Thyroid gland (tissue), 4 donors: ENCODE measurements around the gene TMEM41A. TPM values are rescaled to one million over a fixed set of nuclear protein-coding genes. Genes with fewer than 3 reads are reported as not detected.
"Not testable (repeated sequence)": the region's sequence is repeated elsewhere in the genome, so short reads cannot be mapped to it uniquely, and the experiment has no call there.

Source experiments
- DNase-seq, 2 donors: peaks; one replicate each; pipeline ENCODE4 v3.0.0-alpha.2; 2019
- H3K27ac ChIP-seq, 3 donors: fragments of 200-600 bp; sonication (generic); 1 replicate in 2 of 3; 2 replicates in 1 of 3; pipeline ENCODE4 v1.5.1; 2016 to 2019; ENCODE audit warnings: mild to moderate bottlenecking in 1 of 3, moderate library complexity in 1 of 3
- H3K27me3 ChIP-seq: fragments of 200-600 bp; sonication (generic); one replicate; pipeline ENCODE4 v1.5.1; 2019
- H3K36me3 ChIP-seq, 2 donors: fragments of 200-600 bp; sonication (generic); one replicate each; pipeline ENCODE4 v1.5.1; 2016 to 2019
- H3K4me1 ChIP-seq, 2 donors: fragments of 200-600 bp; sonication (generic); one replicate each; pipeline ENCODE4 v1.5.1; 2017 to 2019
- H3K4me3 ChIP-seq, 3 donors: fragments of 200-600 bp; sonication (generic); replicated peaks in 1 of 3; 1 replicate in 2 of 3; 2 replicates in 1 of 3; pipeline ENCODE4 v1.5.1; 2016; ENCODE audit warnings: mild to moderate bottlenecking in 1 of 3
- H3K9me3 ChIP-seq: fragments of 200-600 bp; sonication (generic); one replicate; pipeline ENCODE4 v1.5.1; 2017
- CTCF ChIP-seq, 6 experiments: fragments of 200-600 bp in 3 of 6; fragments of 450-650 bp in 3 of 6; sonication (generic) in 3 of 6; IDR thresholded peaks; one replicate each; pipeline ENCODE4 v1.5.1; 2016 to 2019; ENCODE audit warnings: antibody characterized with exemption in 6 of 6, mild to moderate bottlenecking in 2 of 6, inconsistent platforms in 1 of 6, moderate library complexity in 1 of 6
- POLR2A ChIP-seq, 2 donors: fragments of 450-650 bp; IDR thresholded peaks; one replicate each; pipeline ENCODE4 v1.6.1; 2017; ENCODE audit warnings: antibody characterized with exemption in 2 of 2, mild to moderate bottlenecking in 2 of 2, moderate library complexity in 1 of 2
- WGBS, 2 donors: methylation state at CpG; one replicate each; pipeline ENCODE4 v1.1.5; 2017; 5-methylcytosine and 5-hydroxymethylcytosine counted together
- intact Hi-C: fragments of 100-400 bp; cut with DNase I; formaldehyde crosslinking; loops from one replicate; pipeline ENCODE4 v1.15.1; 2023
- total RNA-seq, 4 donors: library from RNA; depleted of rRNA; stranded (reverse); fragments of >200 nt; gene quantifications; one replicate each; pipeline ENCODE4 v1.2.3, GENCODE V29; 2016

TMEM41A gene
- total RNA-seq, 4 donors from 2014 or later: 9.9 to 16.9 (median 11.7) TPM

GRCh38 chr3:185465471-185465870, 33.4 kb downstream of the TMEM41A start:
- Histone ChIP-seq H3K27me3 (no peaks in the 10 kb centered on the region), H3K4me3 (no peak overlapping the region), H3K9me3 (no peaks in the 10 kb centered on the region), H3K4me1 (no peaks in the 10 kb centered on the region), H3K36me3 (peaks cover 7 to 17% of the 10 kb centered on the region in 2 donors), H3K27ac (no peak overlapping the region)
- TF ChIP-seq CTCF (IDR thresholded peaks at IDR 0.05): no peak
- no peak for TF ChIP-seq POLR2A (IDR thresholded peaks at IDR 0.05)
- 94 to 95% methylated on average over 9 of the region's 9 CpGs for WGBS, 2 donors
- DNase-seq: no peak
- intact Hi-C loops: no loop called here

- no peak for DNase-seq
- Histone ChIP-seq H3K36me3 (peaks cover 3 to 5% of the 10 kb centered on the region in 2 donors), H3K9me3 (no peaks in the 10 kb centered on the region), H3K4me3 (no peak overlapping the region), H3K27me3 (no peaks in the 10 kb centered on the region), H3K27ac (no peak overlapping the region), H3K4me1 (no peaks in the 10 kb centered on the region)
- intact Hi-C loops: no loop called here
- 87 to 90% methylated on average over 6 of the region's 6 CpGs for WGBS, 2 donors
- peak in 2 of 6 experiments; percentile 7 to 12 for TF ChIP-seq CTCF (IDR thresholded peaks at IDR 0.05)
- no peak for TF ChIP-seq POLR2A (IDR thresholded peaks at IDR 0.05)
Measured at GRCh38 chr3:185460719-185461350, 38.0 kb downstream of the TMEM41A start.

- H3K27ac ChIP-seq: no peak overlapping the region
- no peak for DNase-seq
- peaks cover 0 to 2% of the 10 kb centered on the region in 2 donors for H3K36me3 ChIP-seq
- no peaks in the 10 kb centered on the region for H3K4me1 ChIP-seq
- no peak for TF ChIP-seq POLR2A (IDR thresholded peaks at IDR 0.05)
- TF ChIP-seq CTCF (IDR thresholded peaks at IDR 0.05): no peak
- intact Hi-C loops: no loop called here
- H3K27me3 ChIP-seq: no peaks in the 10 kb centered on the region
- WGBS, 2 donors: 85 to 88% methylated on average over 5 of the region's 5 CpGs
- H3K4me3 ChIP-seq: no peak overlapping the region
- no peaks in the 10 kb centered on the region for H3K9me3 ChIP-seq
Measured at GRCh38 chr3:185460309-185460708, 38.5 kb downstream of the TMEM41A start.

GRCh38 chr3:185457376-185457775, 41.5 kb downstream of the TMEM41A start:
- no peak for DNase-seq
- H3K27ac ChIP-seq: no peak overlapping the region
- no peaks in the 10 kb centered on the region for H3K9me3 ChIP-seq
- TF ChIP-seq POLR2A (IDR thresholded peaks at IDR 0.05): no peak
- TF ChIP-seq CTCF (IDR thresholded peaks at IDR 0.05): no peak
- no peaks in the 10 kb centered on the region for H3K4me1 ChIP-seq
- H3K4me3 ChIP-seq: no peak overlapping the region
- peaks cover 0 to 2% of the 10 kb centered on the region in 2 donors for H3K36me3 ChIP-seq
- WGBS, 2 donors: 79 to 87% methylated on average over 2 of the region's 2 CpGs
- H3K27me3 ChIP-seq: no peaks in the 10 kb centered on the region
- intact Hi-C loops: no loop called here

GRCh38 chr3:185451432-185451831, 47.4 kb downstream of the TMEM41A start:
- H3K27me3 ChIP-seq, H3K36me3 ChIP-seq, H3K27ac ChIP-seq, H3K4me3 ChIP-seq, DNase-seq, H3K9me3 ChIP-seq, H3K4me1 ChIP-seq, intact Hi-C loops: not testable (repeated sequence)
- WGBS, 2 donors: 96% methylated on average over 8 of the region's 8 CpGs
